HFF-Myc (cell line): ENCODE measurements around the gene PTPRJ.

ENCODE experiments used
- DNase-seq: peaks from one replicate; pipeline ENCODE4 v3.0.0-alpha.2; 2011; ENCODE audit warnings: low read depth; ENCODE audit errors: extremely low read depth
- H3K4me3 ChIP-seq: replicated peaks from 2 replicates; pipeline ENCODE4 v1.5.1; 2011; ENCODE audit warnings: low read depth, mild to moderate bottlenecking, control low read depth, low read length
- TF ChIP-seq, protein P1 (sequence below): IDR thresholded peaks from 2 replicates; pipeline ENCODE4 v1.5.1; 2012; ENCODE audit warnings: mild to moderate bottlenecking, low read depth, low read length, control low read depth; ENCODE audit errors: missing control alignments

The PTPRJ gene

DNA sequence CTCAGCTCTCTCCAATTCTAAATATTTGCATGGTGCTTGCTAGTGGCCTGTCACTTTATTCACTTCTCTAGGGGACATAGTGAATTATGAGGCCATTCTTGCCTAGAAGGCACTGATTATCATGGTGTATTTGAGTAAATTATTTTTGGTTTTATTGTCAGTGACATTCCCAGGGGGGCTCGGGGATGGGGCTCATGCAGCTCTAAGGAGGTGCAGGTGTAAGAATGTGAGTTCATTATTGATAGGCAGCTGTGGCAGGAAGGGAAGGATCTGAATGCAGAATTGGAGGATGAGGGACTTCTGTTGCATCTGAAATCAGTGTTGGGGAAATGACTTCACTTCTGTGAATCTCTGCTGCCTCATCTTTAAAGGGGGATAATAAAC is 182.5 kb downstream of the PTPRJ start:
- no peak for DNase-seq
- TF ChIP-seq, protein P1, sequence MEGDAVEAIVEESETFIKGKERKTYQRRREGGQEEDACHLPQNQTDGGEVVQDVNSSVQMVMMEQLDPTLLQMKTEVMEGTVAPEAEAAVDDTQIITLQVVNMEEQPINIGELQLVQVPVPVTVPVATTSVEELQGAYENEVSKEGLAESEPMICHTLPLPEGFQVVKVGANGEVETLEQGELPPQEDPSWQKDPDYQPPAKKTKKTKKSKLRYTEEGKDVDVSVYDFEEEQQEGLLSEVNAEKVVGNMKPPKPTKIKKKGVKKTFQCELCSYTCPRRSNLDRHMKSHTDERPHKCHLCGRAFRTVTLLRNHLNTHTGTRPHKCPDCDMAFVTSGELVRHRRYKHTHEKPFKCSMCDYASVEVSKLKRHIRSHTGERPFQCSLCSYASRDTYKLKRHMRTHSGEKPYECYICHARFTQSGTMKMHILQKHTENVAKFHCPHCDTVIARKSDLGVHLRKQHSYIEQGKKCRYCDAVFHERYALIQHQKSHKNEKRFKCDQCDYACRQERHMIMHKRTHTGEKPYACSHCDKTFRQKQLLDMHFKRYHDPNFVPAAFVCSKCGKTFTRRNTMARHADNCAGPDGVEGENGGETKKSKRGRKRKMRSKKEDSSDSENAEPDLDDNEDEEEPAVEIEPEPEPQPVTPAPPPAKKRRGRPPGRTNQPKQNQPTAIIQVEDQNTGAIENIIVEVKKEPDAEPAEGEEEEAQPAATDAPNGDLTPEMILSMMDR = no peak
- H3K4me3 ChIP-seq = no peak overlapping the region

DNA sequence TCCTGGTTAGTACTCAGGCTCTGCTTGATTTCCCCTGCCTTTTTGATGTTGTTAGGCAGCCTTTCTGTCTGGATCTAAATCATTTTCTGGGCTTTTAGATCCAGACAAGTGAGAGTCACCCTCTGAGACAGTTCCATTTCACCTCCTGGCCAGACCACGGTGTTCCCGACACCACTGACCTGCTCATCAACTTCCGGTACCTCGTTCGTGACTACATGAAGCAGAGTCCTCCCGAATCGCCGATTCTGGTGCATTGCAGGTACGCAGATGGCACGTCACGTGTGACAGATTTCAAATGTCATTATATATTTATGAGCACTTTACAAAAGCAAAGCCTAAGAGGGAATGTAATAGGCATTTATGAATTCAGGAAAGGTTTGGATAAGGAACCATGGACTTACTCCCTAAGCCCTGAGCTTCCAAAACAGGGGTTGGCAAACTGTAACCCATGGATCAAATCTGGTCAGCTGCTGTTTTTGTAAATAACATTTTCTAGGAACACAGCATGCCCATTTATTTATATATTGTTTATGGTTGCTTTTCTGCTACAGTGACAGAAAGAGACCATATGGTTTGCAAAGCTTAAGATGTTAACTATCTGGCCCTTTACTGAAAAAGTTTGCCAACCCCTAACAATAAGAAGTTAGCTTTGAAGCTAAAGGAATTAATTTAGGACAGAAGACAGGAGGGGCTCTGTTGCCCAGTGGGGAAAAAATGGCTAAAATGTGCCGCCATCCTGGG is 183.2 kb downstream of the PTPRJ start:
- TF ChIP-seq, protein P1 = no peak
- no peak overlapping the region for H3K4me3 ChIP-seq
- no peak for DNase-seq

DNA sequence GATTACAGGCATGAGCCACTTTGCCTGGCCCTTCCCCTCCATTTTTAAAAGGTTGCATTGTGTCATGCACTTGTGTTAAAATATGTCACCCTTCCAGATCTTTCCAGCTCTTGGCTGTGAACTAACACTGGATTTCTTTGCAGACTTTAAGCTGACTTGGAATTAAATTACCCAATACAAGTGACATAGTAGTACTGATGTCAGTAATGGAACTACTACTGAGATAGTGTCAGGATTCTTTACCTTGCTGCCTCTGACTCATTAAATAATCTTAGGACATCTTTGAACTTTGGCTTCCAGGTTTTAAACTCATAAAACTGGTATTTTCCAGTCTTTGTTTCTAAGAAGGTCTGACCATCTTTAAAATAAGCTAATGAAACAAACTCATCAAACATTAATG is 184.5 kb downstream of the PTPRJ start:
- TF ChIP-seq, protein P1 = no peak
- no peak for DNase-seq

DNA sequence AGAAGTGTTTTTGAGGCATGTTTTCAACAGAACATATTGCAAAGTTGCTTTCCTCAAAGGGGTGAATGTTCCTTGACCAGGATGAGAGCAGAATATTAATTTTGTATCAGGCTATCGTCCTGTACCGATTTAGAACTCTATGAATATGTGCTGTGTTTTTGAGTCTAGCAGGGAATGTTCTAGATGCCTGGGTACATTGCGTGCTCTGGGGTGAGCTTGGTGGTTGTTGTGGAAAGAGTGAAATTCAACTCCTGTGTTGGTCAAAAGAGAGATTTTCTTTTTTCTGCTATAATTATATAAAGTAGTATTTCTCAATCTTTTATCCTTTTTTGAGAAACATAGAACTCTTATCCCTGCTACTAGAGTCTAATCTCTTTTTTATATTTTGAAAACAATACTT is 185.1 kb downstream of the PTPRJ start:
- TF ChIP-seq, protein P1 = no peak
- DNase-seq = no peak
- no peak overlapping the region for H3K4me3 ChIP-seq

More for the DNA sequence above, 184.5 kb downstream of the PTPRJ start:
- H3K4me3 ChIP-seq = no peak overlapping the region

DNA sequence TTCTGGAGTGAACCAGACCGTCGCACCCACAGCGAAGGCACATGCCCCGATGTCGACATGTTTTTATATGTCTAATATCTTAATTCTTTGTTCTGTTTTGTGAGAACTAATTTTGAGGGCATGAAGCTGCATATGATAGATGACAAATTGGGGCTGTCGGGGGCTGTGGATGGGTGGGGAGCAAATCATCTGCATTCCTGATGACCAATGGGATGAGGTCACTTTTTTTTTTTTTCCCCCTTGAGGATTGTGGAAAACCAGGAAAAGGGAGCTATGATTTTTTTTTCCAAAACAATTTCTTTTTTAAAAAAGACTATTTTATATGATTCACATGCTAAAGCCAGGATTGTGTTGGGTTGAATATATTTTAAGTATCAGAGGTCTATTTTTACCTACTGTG is 187.0 kb downstream of the PTPRJ start:
- DNase-seq = no peak
- H3K4me3 ChIP-seq = no peak overlapping the region
- TF ChIP-seq, protein P1 = no peak

DNA sequence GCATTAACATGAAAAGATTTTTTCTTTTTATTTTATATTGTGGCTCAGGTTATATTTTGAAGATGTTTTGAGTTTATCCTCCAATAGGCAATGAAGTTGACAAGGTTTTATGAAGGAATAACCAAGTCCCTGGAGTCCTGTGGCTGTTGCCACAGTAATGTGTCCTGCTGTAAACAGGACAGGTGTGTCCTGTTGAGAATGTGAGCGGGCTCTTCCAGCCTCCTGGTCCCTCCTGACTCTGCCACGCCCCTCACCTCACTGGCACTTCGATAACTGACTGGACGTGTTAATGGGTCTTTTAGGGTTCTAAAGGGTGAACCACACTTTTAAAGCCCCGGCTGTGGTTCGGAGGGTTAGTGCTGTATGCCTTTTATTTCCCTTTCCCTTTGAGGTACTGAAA is 188.5 kb downstream of the PTPRJ start:
- DNase-seq = no peak
- H3K4me3 ChIP-seq = no peak overlapping the region
- TF ChIP-seq, protein P1 = no peak

DNA sequence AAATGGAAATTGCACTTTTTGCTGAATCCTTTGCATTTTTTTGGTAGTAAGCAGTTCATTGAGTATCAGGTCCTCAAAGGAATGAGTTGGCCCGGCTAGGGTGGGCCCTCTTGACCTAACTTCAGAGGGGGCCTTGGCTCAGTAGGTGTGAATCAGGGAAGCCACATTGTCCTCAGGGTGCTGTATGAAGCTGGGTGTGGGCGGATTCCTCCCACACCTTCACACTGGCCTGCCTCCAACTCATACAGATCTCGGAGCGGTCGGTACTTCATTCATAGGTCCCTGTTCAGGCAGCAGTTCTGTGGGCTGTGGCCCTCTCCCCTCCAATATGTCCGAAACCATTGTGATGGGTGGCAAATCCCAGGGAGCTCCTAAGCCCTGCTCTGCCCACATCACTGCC is 188.9 kb downstream of the PTPRJ start:
- TF ChIP-seq, protein P1 = no peak
- no peak for DNase-seq
- no peak overlapping the region for H3K4me3 ChIP-seq
